Measurements from ENCODE around the gene PCID2. TPM values are rescaled to one million over a fixed set of nuclear protein-coding genes. Genes with fewer than 3 reads are reported as not detected.

The PCID2 gene
- polyA plus RNA-seq, 6 donors from 2014 or later: 44.7 to 76.2 (median 55.4) TPM

DNA sequence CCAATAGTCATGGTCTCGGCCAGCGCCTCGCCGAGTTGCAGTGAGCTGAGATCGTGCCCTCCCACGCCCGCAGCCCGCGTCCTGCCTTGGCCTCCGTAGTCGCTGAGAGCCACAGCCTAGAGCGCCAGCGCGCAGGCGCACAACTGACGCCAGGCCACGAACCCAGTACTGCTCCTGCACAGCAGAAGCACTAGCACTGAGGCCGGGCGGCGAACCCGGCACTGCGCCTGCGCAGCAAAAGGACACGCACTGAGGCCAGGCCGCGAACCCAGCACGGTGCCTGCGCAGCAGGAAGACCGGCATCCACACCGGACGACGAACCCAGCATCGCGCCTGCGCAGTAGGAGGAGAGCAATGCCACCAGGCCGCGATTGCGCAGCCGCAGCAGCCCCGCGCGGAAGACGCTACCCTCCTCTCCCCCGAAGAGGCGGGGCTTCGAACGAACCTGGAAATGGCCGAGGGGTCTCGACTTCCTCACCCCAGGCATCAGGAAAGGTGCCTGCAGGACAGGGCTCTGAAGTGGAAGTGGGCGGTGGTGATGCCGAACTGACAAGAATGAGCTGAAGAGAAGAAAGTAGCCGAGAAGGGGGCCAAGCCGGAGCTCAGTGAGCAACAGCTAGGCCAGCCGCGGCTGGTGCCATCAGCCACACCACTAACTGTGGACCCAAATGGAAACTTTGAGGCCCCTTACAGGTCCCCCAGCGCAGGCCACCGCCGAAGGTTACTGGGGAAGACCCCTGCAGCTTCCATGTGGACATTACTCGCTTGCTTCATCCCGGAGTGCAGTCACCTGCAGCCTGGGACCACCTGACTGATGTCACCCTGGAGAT lies 78.3 kb downstream of the PCID2 start:
- ATAC-seq (ENCODE audit: low read depth in 2 of 2): no peak
- H3K9me3 Mint-ChIP-seq: peaks cover 0 to 11% (median 0%) of the 10 kb centered on the region in 7 donors
- H3K36me3 Mint-ChIP-seq: no peaks in the 10 kb centered on the region
- no peak overlapping the region for H3K27ac Mint-ChIP-seq
- no peak for DNase-seq
- H3K27me3 Mint-ChIP-seq: peaks cover 40 to 65% (median 51%) of the 10 kb centered on the region in 3 donors
- H3K4me1 Mint-ChIP-seq: peaks cover 0 to 6% (median 5%) of the 10 kb centered on the region in 3 donors
- peak overlapping the region in 2 of 8 donors; percentile 30 to 74 for H3K4me3 Mint-ChIP-seq

DNA sequence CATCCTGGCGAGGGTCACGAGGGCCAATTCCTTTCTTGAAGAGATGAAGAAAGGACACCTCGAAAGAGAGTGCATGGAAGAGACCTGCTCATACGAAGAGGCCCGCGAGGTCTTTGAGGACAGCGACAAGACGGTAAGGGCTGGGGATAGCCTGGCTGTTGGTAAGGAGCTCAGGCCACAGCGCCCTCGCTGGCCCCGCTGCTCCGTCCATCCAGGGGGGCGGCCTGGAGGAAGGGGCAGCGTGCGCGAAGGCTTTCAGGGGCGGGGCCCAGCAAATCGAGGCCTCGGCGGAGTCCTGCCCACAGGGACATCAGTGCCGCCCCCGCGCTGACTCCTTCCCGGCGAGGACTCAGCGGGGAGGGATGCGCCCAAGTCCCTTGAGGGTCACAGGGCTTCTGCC lies 79.0 kb downstream of the PCID2 start:
- H3K36me3 Mint-ChIP-seq: no peaks in the 10 kb centered on the region

More for the DNA sequence above, 79.0 kb downstream of the PCID2 start:
- H3K27me3 Mint-ChIP-seq: peaks cover 40 to 65% (median 51%) of the 10 kb centered on the region in 3 donors
- DNase-seq (no peak), ATAC-seq (ENCODE audit: low read depth in 2 of 2) (no peak)
- no peak overlapping the region for H3K27ac Mint-ChIP-seq
- peaks cover 0 to 6% (median 5%) of the 10 kb centered on the region in 3 donors for H3K4me1 Mint-ChIP-seq
- peak overlapping the region in 1 of 8 donors; percentile 30 for H3K4me3 Mint-ChIP-seq
- peaks cover 0 to 11% (median 0%) of the 10 kb centered on the region in 7 donors for H3K9me3 Mint-ChIP-seq

Other genes with a start within 250 kb of the PCID2 start
- gene MCF2L, start 239.5 kb downstream of the PCID2 start, polyA plus RNA-seq (ENCODE audit: low read depth in 6 of 6): 1 to 10 TPM; 2.1 to 4.7 (median 4.2) TPM
- gene F7, start 102.9 kb downstream of the PCID2 start, polyA plus RNA-seq (ENCODE audit: low read depth in 6 of 6): not detected
- gene F10, start 85.9 kb downstream of the PCID2 start, polyA plus RNA-seq (ENCODE audit: low read depth in 6 of 6): not detected
- gene PROZ, start 50.0 kb downstream of the PCID2 start, polyA plus RNA-seq (ENCODE audit: low read depth in 6 of 6): under 1 TPM in 1 of 6 donors, not detected in 5; 0.17 TPM
- 10 to 100 TPM; 28.9 to 43.7 (median 36.8) TPM for gene CUL4A, start 944 bp upstream of the PCID2 start, polyA plus RNA-seq (ENCODE audit: low read depth in 6 of 6)
- gene LAMP1, start 88.6 kb upstream of the PCID2 start, polyA plus RNA-seq (ENCODE audit: low read depth in 6 of 6): 10 to 100 TPM; 18.5 to 24.3 (median 19.9) TPM
- under 1 TPM in 1 of 6 donors, not detected in 5; 0.28 TPM for gene GRTP1, start 155.5 kb upstream of the PCID2 start, polyA plus RNA-seq (ENCODE audit: low read depth in 6 of 6)
- under 1 TPM in 2 of 6 donors, not detected in 4; 0.54 to 0.75 TPM for gene ADPRHL1, start 244.8 kb upstream of the PCID2 start, polyA plus RNA-seq (ENCODE audit: low read depth in 6 of 6)